NCI-H1048 (cell line): Measurements from ENCODE around the gene PAK1.
"Not testable (repeated sequence)": the region's sequence is repeated elsewhere in the genome, so short reads cannot be mapped to it uniquely, and the experiment has no call there.

ENCODE experiments used
- DNase-seq: peaks from one replicate; lab custom pipeline; 2025; lab: John Stamatoyannopoulos, UW

PAK1 gene

DNA sequence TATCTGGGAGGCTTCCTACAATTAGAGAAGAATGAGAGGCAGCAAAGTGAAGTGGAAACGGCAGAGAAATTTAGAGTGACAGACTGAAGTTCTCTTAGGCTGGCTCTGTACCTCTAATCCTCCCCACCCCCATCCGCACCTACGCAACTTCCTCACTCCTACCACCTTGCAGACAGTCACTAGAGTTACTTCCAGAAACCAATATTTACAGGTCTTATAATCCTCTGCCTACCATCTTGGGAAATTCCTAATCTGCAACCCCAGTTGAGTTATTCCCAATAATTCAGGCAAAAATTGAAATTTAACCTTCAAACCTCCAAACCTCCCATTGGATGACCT, 71.7 kb downstream of the PAK1 start:
- no peak for DNase-seq

DNA sequence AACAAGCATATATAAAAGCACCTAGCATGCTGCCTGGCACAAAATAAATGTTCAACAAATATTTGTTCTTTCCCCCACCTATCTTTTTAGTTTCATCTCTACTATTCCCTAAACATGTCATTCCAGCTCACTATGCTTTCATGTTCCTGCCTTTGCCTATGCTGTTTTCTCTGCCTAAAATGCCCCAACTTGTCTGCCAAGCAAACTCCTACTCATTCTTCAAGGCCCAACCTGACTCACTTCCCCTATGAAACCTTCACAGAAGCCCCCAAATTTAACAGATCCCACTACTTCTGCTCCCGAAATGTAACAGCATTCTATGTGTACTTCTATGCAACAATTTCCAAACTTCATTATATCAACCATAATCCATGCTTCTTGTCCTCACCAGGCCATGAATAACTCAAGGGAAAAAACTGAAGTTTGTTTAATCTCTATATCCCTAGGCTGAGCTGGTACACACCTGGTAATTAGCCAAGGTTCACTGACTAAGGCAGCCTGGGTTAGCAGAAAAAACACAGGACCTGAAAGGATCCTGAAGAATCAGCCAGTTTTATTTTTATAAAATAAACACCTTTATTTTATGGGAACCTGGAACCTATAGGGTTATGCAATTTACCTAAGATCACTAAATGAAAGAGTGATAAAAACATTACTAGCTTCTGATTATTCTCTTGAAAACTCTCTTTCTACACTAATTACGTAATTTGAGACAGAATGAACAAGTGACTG, 72.2 kb downstream of the PAK1 start:
- no peak for DNase-seq

DNA sequence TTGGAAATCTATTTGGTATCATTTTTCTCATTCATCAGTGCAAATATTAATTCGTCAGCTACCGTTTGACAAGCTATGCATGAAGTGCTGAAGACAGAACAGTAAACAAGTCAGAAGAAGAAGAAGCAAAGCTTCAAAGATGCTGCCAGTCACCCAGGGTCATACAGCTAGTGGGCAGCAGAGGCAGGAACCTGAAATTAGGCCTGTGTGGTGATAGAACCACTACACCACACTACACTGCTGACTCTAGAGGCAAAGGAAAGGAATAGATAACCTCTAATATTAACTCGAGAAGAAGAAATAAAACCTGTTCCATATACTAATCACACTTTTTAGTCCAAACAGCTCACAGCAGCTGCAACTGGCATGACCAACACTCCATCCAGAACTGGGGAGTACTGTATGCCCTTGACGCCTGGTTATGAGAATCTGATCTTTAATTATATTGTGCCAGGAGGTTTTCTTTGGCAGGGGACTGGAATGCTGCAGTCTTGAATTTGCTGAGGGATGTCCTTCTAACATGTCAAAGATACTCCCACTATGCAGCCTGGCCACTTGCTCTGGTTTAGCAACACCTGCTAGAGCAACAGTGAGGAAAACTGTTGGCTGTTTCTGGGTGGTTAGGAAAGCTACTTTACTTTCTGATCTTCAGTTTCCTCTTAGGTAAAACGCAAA, 73.0 kb downstream of the PAK1 start:
- no peak for DNase-seq

DNA sequence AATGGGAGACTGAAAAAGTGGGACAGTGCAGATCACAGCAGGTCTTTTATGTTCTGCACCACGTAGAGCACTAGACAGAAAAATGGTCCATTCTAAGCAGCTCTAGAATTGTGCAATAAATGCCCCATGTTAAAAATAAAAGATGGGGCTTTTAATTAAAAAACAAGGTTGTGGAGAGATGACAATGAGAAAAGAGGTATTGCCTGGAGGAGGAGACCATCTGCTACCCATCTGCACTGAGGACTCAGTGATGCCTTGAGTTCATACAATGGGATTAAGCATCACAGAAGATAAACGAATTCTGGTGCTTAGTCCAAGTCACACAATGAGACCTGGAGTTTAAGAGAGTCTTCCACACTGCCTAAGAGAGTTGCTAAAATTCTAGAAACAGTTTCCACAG, 73.6 kb downstream of the PAK1 start:
- no peak for DNase-seq

DNA sequence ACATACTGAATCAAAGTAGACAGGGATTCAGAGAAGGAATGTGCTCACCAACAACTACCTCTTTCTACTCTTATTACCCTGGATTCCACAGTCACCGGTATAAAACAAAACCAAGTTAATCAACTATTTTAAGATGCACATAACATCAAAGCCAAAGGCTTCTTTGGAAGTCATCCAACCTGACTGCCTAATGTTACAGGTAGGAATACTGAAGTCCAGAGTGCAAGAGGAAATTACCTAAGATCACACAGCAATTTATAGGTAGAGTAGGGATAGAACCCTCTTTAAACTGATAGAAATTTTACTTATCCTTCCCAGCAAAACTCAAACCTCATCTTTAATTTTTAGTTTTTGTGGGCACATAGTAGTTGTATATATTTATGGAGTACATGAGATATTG, 76.3 kb downstream of the PAK1 start:
- DNase-seq = no peak

DNA sequence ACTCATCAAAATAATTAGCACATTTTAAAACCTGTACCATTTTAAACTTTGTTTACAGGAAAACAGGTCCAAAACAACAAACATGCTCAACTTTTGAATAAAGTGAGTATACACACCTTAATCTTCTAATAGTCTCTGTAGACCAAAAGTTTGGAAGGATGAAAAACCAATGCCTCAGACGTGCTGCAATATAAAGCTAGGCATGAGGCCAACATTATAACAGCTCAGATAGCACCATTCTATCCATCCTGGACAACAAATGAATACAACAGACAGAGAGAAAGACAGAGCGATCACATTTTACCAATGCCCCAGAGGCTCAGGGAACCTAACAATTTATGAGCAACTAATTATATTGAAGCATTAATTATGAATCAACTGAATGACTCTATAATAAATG, 77.0 kb downstream of the PAK1 start:
- DNase-seq = no peak

DNA sequence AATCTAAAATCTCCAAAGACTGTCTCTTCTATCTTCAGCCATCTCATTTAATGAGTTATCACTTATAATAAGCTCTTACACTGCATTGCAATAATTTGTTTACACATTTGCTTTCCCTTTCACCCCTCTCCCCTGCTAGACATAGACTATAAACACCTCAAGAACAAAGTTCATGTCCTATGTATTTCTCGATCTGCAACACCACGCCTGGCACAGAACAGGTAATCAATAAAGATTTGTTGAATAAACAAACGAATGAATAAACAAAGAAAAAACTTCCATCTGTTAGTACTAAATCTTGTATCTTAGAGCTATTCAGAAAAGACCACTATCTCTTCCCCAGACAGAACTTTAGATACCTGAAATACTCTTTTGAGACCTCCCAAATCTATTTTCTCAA, 77.6 kb downstream of the PAK1 start:
- no peak for DNase-seq

DNA sequence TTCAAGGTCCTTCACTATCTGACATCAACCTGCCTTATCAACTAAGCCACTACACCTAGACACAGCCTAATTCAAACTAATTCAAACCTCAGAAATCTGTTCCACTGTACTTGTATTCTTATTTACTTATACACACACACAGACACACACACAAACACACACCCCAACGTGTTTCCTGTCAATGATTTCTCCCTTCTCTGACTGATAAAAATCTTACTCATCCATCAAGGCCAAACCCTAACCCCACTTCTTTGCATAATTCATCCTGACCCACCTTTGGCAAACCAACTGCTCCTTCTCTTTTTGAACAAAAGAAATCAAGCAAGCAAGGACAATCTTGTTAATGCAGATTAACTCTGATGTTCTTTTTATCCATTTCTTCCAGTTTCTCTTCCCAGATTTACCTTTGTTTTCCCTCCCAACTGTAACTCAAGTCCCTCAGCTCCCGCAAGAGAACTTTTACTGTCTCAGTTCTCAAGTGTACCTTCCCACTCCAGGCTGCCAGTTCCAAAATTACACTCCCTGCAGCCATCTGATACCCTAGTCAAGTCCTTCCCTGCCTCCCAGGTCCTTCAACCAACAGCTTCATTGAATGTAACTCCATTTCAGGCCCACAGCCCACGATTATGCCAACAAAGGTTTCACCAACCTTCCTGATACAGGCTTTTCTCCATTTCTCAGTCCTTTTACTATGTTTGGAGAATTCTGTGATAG, 78.3 kb downstream of the PAK1 start:
- no peak for DNase-seq

DNA sequence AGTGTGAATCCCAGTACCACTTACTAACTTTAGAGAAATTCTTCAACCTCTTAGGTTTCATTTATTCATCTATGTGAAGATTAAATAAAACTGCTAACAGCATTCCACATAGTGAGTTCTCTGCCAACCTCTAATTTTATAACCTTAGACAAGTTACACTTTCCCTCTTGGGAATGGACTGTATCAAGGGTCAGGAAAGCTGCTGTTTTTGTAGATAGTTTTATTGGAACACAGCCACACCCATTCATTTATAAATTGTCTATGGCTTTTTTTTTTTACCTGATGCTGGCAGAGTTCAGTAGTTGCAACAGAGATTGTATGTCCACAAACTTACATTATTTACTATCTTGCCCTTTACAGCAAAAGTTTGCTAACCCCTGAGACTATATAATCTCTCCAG, 81.1 kb downstream of the PAK1 start:
- no peak for DNase-seq

DNA sequence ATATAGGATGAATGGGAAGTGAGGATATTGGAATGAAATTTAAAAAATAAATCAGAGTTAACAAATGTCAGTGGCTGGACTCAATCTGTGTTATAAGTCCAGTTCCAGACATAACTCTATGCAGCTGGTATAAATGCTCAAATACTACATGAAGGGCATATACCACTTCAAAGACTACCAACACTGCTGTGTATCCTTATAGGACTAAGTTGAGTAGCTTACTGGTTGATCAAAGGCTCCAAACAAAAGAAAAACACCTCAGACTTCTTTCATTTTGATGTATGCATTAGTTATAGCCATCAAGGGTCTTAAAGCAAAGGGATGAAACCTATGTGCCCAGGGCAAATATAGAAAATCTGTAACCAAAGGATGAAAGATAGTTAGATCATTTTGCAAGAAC, 86.2 kb downstream of the PAK1 start:
- no peak for DNase-seq

DNA sequence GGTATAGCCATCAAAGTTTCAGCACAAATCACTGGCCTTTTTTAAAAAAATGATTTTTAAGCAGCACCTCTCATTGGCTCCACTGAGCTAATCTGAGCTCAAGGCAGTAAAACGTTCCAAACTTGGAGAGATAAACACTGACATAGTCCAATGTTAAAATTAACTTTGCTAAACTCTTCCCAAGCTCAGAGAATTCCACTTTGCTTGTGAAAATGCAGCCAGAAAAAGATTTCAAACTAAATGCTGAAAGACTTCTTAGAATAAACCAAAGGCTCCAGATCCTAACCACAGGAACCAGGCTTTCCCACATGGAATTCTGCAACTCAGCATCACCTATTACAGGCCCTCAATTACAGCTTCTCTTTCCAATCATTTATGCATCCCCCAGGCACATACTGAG, 87.7 kb downstream of the PAK1 start:
- DNase-seq = no peak

DNA sequence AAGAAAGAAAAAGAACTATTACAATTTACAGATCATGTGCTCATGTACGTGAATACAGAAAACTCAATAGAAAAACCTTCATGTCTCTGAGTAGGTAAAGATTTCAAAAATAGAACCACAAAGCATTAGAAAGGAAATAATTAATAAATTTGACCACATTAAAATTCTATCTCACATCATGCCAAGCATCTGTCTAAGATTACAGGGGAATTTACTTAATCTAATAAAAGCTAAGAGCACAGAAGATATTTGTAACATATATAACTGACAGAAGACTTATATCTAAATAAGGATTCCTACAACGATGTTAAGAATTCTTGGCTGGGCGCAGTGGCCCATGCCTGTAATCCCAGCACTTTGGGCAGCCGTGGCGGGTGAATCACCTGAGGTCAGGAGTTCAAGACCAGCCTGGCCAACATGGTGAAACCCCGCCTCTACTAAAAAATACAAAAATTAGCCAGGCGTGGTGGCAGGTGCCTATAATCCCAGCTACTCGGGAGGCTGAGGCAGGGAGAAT, 88.6 kb downstream of the PAK1 start:
- not testable (repeated sequence) for DNase-seq

DNA sequence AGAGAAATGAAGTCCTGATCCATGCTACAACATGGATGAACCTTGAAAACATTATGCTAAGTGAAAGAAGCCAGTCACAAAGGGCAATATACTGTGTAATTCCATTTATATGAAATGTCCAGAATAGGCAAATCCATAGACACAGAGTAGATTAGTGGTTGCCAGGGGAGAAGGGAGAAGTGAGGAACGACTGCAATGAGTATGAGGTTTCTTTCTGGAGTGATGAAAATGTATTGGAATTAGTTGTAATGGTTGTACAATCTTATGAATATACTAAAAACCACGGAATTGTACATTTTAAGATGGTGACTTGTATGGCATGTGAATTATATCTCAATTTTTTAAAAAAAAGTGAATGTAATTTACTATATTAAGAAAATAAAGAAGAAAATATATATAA, 89.3 kb downstream of the PAK1 start:
- DNase-seq = no peak

DNA sequence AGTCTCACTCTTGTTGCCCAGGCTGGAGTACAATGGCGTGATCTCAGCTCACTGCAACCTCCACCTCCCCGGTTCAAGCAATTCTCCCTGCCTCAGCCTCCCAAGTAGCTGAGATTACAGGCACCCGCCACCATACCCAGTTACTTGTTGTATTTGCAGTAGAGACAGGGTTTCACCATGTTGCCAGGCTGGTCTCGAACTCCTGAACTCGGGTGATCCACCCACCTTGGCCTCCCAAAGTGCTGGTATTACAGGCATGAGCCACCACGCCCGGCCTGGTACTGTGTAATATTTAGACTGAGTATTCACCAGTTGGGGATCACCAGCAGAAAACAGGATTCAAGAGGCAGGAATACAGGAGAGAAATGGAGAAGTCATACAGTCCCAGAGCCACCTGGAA, 90.5 kb downstream of the PAK1 start:
- DNase-seq = not testable (repeated sequence)

DNA sequence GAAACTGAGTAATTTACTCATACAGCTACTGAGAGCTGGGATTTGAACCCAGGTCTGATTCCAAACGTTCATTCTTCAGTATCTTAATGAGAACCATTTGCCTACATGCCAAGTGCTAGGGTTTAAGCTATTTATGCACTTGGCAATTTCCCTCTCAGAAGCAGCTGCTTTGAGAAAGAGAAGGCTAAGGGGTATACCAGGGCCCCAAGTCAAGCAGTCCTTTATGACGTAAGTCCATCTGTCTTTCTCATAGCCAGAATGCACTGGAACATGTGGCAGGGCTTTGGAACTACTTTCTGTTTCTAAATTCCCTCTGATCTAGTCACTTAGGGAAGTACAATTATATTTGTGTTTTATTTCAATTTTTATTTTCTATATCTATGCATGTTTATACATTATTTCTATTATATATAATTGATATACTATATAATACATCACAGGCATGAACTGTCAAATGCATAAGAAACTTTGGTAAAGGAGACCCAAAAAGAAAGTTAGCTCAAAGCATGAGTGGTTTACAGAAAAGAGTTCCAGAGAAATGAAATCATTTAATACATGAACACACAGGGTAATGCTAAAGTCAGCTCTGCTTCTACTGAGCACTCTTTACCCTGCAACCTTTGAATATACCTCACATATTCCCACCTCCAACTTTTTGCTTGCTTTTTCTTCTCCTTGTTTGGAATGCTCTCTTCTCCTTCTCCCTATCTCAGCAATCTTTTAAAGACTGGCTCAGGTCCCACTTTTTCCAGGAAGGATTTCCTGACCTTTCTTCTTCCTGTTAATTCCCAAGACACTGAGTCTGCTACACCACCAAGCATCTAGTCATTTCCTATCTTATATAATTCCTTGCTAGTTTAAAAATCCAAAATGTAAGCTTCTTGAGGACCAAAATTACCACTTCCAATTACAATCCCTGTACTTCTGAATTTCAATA, 91.9 kb downstream of the PAK1 start:
- no peak for DNase-seq

DNA sequence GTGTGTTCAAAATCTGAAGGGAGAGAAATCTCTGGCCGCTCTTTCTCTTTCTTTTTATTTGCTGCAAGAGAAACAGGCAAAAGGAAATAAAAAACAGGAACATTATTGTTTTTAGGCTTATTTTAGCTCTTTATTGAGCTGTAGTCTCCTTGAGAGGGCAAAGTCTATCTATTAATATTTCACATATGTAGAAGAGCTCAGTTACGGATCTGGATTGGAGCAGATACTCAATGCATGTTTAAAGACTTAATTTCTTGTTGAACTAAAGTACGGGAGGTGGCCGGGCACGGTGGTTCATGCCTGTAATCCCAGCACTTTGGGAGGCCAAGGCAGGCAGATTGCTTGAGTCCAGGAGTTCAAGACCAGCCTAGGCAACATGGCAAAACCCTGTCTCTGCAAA, 94.0 kb downstream of the PAK1 start:
- no peak for DNase-seq

DNA sequence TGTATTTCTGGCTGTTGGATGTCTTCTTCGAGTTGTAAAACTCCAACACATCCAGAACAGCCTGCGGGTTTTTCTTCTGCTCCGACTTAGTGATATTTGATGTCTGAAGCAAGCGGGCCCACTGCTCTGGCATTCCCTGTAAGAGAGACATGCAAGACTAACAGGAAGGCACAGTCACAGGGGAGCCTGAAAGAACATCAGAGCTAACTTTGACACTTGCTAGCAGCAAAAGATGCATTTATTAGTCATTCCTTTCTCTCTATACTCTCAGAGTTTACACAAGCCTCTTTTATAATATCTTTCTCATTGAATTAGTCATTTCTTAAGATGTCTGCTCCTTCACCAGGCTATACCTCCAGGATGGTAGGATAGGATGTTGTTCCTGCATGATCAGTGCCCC, 94.6 kb downstream of the PAK1 start:
- no peak for DNase-seq

DNA sequence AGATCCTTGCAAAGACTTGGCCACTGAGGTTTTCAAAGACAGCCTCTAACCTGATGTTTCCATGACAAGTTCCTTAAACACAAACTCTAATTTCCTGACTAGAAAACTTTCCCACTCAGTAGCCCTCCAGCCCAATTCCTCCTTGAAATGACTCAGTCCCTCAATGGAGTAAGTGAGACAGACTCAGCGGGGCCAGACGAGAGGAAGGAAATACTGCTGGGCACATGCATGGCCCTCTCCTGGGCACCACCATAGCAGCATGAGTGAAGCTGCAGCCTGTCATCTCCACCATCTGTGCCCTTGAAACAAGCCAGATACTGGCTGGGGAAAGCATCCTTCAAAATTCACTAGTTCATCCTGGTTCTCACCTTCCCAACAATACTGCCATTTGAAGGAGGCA, 96.2 kb downstream of the PAK1 start:
- no peak for DNase-seq

DNA sequence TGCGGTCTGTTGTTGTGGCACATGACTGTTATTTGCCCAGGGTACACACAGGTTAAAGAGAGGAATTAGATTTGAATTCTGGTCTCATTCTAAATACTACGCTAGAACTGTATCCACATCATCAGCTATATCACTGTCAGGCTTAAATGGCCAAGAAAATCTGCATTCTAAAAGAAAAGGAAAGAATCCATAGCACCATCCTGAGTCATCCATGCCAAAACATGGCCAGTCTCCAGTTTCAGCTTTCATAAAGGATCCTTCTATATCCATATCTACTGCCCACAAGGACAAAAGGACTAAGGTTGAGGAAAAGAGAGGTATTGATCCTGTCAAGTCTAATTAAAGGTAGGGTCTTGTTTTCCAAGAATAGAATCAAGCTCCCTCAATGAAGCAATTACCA, 98.8 kb downstream of the PAK1 start:
- no peak for DNase-seq

DNA sequence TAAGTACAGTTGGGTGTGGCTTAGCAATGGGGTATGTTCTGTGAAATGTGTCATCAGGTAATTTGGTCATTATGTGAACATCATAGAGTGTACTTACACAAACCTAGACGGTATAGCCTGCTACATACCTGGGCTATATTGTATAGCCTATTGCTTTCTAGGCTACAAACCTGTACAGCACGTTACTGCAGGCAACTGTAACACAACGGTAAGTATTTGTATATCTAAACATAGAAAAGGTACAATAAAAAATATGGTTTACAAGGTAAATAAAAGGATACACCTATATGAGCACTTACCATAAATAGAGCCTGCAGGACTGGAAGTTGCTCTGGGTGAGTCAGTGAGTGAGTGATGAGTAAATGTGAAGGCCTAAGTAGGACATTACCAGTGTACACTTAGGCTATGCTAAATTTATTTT, 99.3 kb downstream of the PAK1 start:
- no peak for DNase-seq

DNA sequence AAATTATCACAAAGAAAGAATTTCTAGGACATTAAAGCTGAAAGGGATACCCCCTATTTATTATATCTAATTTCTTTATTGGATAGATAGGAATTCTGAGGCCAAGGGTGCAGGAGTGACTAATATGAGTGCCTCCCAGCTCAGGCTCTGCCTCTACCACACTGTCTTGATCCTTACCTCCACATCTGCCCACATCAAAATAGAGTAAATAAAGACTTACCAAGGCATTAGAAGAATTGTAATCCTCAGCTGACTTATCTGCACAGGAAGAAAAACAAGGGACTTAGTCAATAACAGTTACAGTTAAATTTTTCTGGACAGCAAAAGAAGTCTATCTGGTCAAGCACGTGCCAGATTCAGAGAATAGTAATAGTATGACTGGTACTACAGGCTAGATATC, 99.8 kb downstream of the PAK1 start:
- DNase-seq = no peak

DNA sequence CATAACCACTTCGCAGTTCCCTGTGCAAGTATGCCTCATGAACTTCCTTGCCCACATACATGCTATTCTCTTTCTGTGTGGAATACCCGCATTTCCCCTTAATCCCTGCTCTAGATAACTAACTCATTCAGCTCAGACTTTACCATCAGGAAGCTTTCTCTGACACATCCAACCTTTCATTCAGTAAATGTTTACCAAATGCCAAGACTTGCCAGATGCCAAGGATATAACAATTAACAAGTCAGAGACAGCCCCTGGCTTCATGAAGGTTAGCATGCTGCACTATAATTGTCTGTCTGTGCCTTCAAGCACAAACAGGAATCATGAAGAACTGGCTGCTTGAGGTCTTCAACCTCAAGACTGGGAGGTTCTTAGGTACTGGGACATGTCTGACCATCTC, 101.2 kb downstream of the PAK1 start:
- DNase-seq = no peak
